Coronary artery (tissue), 2 donors: ENCODE results near the gene CRTC3.
A peak's percentile ranks its signal among the peaks of the same experiment; 100 is the strongest.

ENCODE experiments used
- DNase-seq: peaks from one replicate; pipeline ENCODE4 v3.0.0-alpha.2; 2017; ENCODE audit warnings: low spot score
- H3K27ac ChIP-seq, 2 donors: fragments of 200-600 bp; sonication (generic); one replicate each; pipeline ENCODE4 v1.5.1; 2016 to 2019
- H3K4me3 ChIP-seq: fragments of 200-600 bp; sonication (generic); 2 replicates; pipeline ENCODE4 v1.5.1; 2016; ENCODE audit warnings: mild to moderate bottlenecking, moderate library complexity
- CTCF ChIP-seq: fragments of 200-600 bp; sonication (generic); IDR thresholded peaks from one replicate; pipeline ENCODE4 v1.5.1; 2019; ENCODE audit warnings: antibody characterized with exemption

The CRTC3 gene

GRCh38 chr15:90553248-90553745, 23.6 kb downstream of the CRTC3 start:
- Histone ChIP-seq H3K27ac (peak overlapping the region; percentile 78 to 79), H3K4me3 (peak overlapping the region; percentile 29)
- no peak for DNase-seq
- TF ChIP-seq CTCF = no peak

GRCh38 chr15:90557186-90558084, 27.7 kb downstream of the CRTC3 start:
- TF ChIP-seq CTCF = no peak
- H3K4me3 ChIP-seq = peak overlapping the region; percentile 43
- peak; percentile 97 for DNase-seq
- H3K27ac ChIP-seq = peak overlapping the region; percentile 82 to 94

- no peak for DNase-seq
- Histone ChIP-seq H3K27ac (peak overlapping the region; percentile 82 to 94), H3K4me3 (peak overlapping the region; percentile 21)
- TF ChIP-seq CTCF = no peak
Measured at GRCh38 chr15:90558171-90558573, 28.4 kb downstream of the CRTC3 start.

- no peak for DNase-seq
- no peak for TF ChIP-seq CTCF
- H3K27ac ChIP-seq = peak overlapping the region; percentile 82 to 94
- H3K4me3 ChIP-seq = no peak overlapping the region
Measured at GRCh38 chr15:90559119-90559518, 29.4 kb downstream of the CRTC3 start.

GRCh38 chr15:90560229-90560776, 30.6 kb downstream of the CRTC3 start:
- peak; percentile 81 for DNase-seq
- peak overlapping the region; percentile 9 for H3K4me3 ChIP-seq
- no peak for TF ChIP-seq CTCF
- H3K27ac ChIP-seq = peak overlapping the region; percentile 82 to 94

- no peak overlapping the region for H3K4me3 ChIP-seq
- H3K27ac ChIP-seq = peak overlapping the region; percentile 82 to 94
- no peak for DNase-seq
- no peak for TF ChIP-seq CTCF
Measured at GRCh38 chr15:90561344-90562244, 31.9 kb downstream of the CRTC3 start.
